HepG2 (cell line): ENCODE results near the gene DAPK1. TPM values are rescaled to one million over a fixed set of nuclear protein-coding genes. Genes with fewer than 3 reads are reported as not detected.

Experiments
- ATAC-seq: fragments of 200-7000 bp; cut with Tn5 transposase; 3 replicates; pipeline ENCODE4 v1.9.1; 2020; ENCODE audit warnings: mild to moderate bottlenecking, moderate library complexity
- BruUV-seq: library from RNA; stranded (reverse); fragments of 400-500 nt; replicated peaks from 2 replicates; lab custom pipeline; 2021; lab: Mats Ljungman, UMichigan
- CTCF ChIA-PET: fragments of 300-600 bp; formaldehyde crosslinking; extraction: SDS; loops from one replicate; lab custom pipeline; 2021; ENCODE audit warnings: low total read pairs, inconsistent platforms, low intra/inter-chr PET ratio; lab: Yijun Ruan, JAX
- POLR2A ChIA-PET: fragments of 350-600 bp; sonication (Branson Sonifier 250); formaldehyde crosslinking; loops from one replicate; lab custom pipeline; 2020; ENCODE audit warnings: antibody characterized with exemption, inconsistent platforms; lab: Yijun Ruan, JAX
- DNase-seq: peaks from one replicate; pipeline ENCODE4 v3.0.0-alpha.2; 2015; ENCODE audit warnings: low spot score
- FAIRE-seq: peaks from 3 replicates; lab custom pipeline; 2011; peaks lifted over from hg19 to GRCh38; lab: Jason Lieb, UNC
- H2AFZ ChIP-seq: one replicate; pipeline ENCODE4 v1.6.1; 2011; ENCODE audit warnings: low read length, inconsistent platforms
- H3K27ac ChIP-seq: fragments of 300-600 bp; 3 replicates; pipeline ENCODE4 v1.8.0; 2011; ENCODE audit warnings: mixed run types, mild to moderate bottlenecking, mixed read lengths, low read length, inconsistent platforms; ENCODE audit not compliant: insufficient read depth; ENCODE audit errors: extremely low read length
- H3K27me3 ChIP-seq, 2 experiments: fragments of 200-600 bp in 1 of 2; 2 replicates in 1 of 2; 3 replicates in 1 of 2; pipeline versions ENCODE4 v1.6.0 to v1.8.0; 2011; ENCODE audit warnings: low read length in 2 of 2, mild to moderate bottlenecking in 2 of 2, moderate library complexity in 2 of 2, inconsistent platforms in 1 of 2; ENCODE audit not compliant: insufficient read depth in 2 of 2, control insufficient read depth in 1 of 2
- H3K36me3 ChIP-seq, 2 experiments: fragments of 200-600 bp in 1 of 2; replicated peaks in 1 of 2; 2 replicates in 1 of 2; 3 replicates in 1 of 2; pipeline versions ENCODE4 v1.5.1 to v1.8.0; 2011; ENCODE audit warnings: low read length in 2 of 2, inconsistent platforms in 1 of 2; ENCODE audit not compliant: insufficient read depth in 2 of 2, control insufficient read depth in 1 of 2
- H3K4me1 ChIP-seq: 2 replicates; pipeline ENCODE4 v1.5.1; 2012; ENCODE audit warnings: low read length, inconsistent platforms; ENCODE audit not compliant: insufficient read depth
- H3K4me2 ChIP-seq: 2 replicates; pipeline ENCODE4 v1.6.0; 2011; ENCODE audit warnings: low read depth, low read length, inconsistent platforms
- H3K4me3 ChIP-seq, 3 experiments: fragments of 200-600 bp in 1 of 3; sonication (generic), shearing (Covaris generic) in 1 of 3; replicated peaks in 1 of 3; 2 replicates each; pipeline ENCODE4 v1.5.1; 2011 to 2016; ENCODE audit warnings: low read length in 3 of 3, inconsistent platforms in 2 of 3, low read depth in 2 of 3, mild to moderate bottlenecking in 2 of 3, control low read depth in 1 of 3, mixed read lengths in 1 of 3; ENCODE audit not compliant: insufficient read depth in 1 of 3
- H3K79me2 ChIP-seq: one replicate; pipeline ENCODE4 v1.6.1; 2011; ENCODE audit warnings: low read length, inconsistent platforms; ENCODE audit not compliant: insufficient read depth
- H3K9ac ChIP-seq: 2 replicates; pipeline ENCODE4 v1.6.0; 2011; ENCODE audit warnings: mild to moderate bottlenecking, low read depth, low read length, inconsistent platforms; ENCODE audit not compliant: insufficient read depth
- H3K9me3 ChIP-seq: 2 replicates; pipeline ENCODE4 v1.5.1; 2012; ENCODE audit warnings: mild to moderate bottlenecking, low read length
- H4K20me1 ChIP-seq: 2 replicates; pipeline ENCODE4 v1.6.0; 2011; ENCODE audit warnings: inconsistent platforms, mild to moderate bottlenecking, low read length, moderate library complexity; ENCODE audit not compliant: insufficient read depth
- CENPX ChIP-seq: sonication (generic); formaldehyde crosslinking; IDR thresholded peaks from 2 replicates; pipeline ENCODE4 v1.9.0; 2021; ENCODE audit warnings: mild to moderate bottlenecking, missing genetic modification reagents, moderate library complexity
- FOSL1 ChIP-seq: sonication (generic); formaldehyde crosslinking; IDR thresholded peaks from 2 replicates; pipeline ENCODE4 v1.9.0; 2021; ENCODE audit warnings: missing genetic modification reagents, borderline replicate concordance
- FOSL2 ChIP-seq: sonication (generic); formaldehyde crosslinking; IDR thresholded peaks from 2 replicates; pipeline ENCODE4 v1.4.0; 2020; ENCODE audit warnings: missing genetic modification reagents
- JUNB ChIP-seq: sonication (generic); formaldehyde crosslinking; IDR thresholded peaks from 2 replicates; pipeline ENCODE4 v1.8.0; 2022; ENCODE audit warnings: missing genetic modification reagents, mild to moderate bottlenecking, borderline replicate concordance
- PITX1 ChIP-seq: sonication (generic); formaldehyde crosslinking; IDR thresholded peaks from 2 replicates; pipeline ENCODE4 v1.5.1; 2020; ENCODE audit warnings: mild to moderate bottlenecking, missing genetic modification reagents
- POGZ ChIP-seq: sonication (generic); formaldehyde crosslinking; IDR thresholded peaks from 2 replicates; pipeline ENCODE4 v1.4.0; 2020; ENCODE audit warnings: mild to moderate bottlenecking, missing genetic modification reagents
- PPARG ChIP-seq: conservative IDR thresholded peaks from 2 replicates; pipeline ENCODE4 v1.6.1; 2016; ENCODE audit warnings: missing biosample characterization, missing genetic modification reagents
- RXRA ChIP-seq: sonication (generic); formaldehyde crosslinking; IDR thresholded peaks from 2 replicates; pipeline ENCODE4 v1.5.1; 2020; ENCODE audit warnings: missing genetic modification reagents
- ZBTB38 ChIP-seq: sonication (generic); formaldehyde crosslinking; IDR thresholded peaks from 2 replicates; pipeline ENCODE4 v1.5.1; 2020; ENCODE audit warnings: mild to moderate bottlenecking, missing genetic modification reagents
- ZFX ChIP-seq: sonication (generic); formaldehyde crosslinking; IDR thresholded peaks from 2 replicates; pipeline ENCODE4 v1.4.0; 2020; ENCODE audit warnings: mild to moderate bottlenecking, low read depth, missing genetic modification reagents, moderate library complexity
- WGBS: methylation state at CpG from one replicate; pipeline ENCODE4 v1.1.6; 2017; ENCODE audit warnings: low lambda C conversion rate; 5-methylcytosine and 5-hydroxymethylcytosine counted together
- in situ Hi-C: cut with HindIII; loops from 2 replicates; pipeline ENCODE4 v1.10.0; 2017; ENCODE audit warnings: low pct_unique_long_range_greater_than_20kb; ENCODE audit not compliant: extremely low pct_ligation_motif_present
- intact Hi-C: fragments of 100-400 bp; cut with micrococcal nuclease; formaldehyde crosslinking; loops from one replicate; pipeline ENCODE4 v1.10.0; 2022; ENCODE audit not compliant: unreplicated experiment
- polyA plus RNA-seq, 8 experiments: library from polyadenylated mRNA; depleted of rRNA in 3 of 8; stranded (reverse) in 7 of 8; unstranded in 1 of 8; fragments of >200 nt; fragmentation: Illumina TruSeq in 4 of 8; extraction: Trizol in 4 of 8; gene quantifications; 2 replicates each; pipeline versions ENCODE4 v1.2.1 to v1.2.3, GENCODE V29; 2011 to 2016; ENCODE audit warnings: low read depth in 4 of 8, missing spikeins in 1 of 8, mixed read lengths in 1 of 8; ENCODE audit not compliant: insufficient read depth in 1 of 8
- total RNA-seq, 5 experiments: library from RNA; depleted of rRNA; stranded (reverse); fragments of >200 nt; fragmentation: Illumina TruSeq; extraction: Trizol; gene quantifications; 2 replicates each; pipeline ENCODE4 v1.2.3, GENCODE V29; 2016; ENCODE audit warnings: low read depth in 1 of 5
- TF ChIP-seq, protein P1 (sequence below): sonication (generic); formaldehyde crosslinking; IDR thresholded peaks from 2 replicates; pipeline ENCODE4 v1.5.1; 2020; ENCODE audit warnings: missing genetic modification reagents, mild to moderate bottlenecking, borderline replicate concordance
- TF ChIP-seq, protein P2 (sequence below): IDR thresholded peaks from 2 replicates; pipeline ENCODE4 v1.4.0; 2020; ENCODE audit warnings: mild to moderate bottlenecking, missing genetic modification reagents
- TF ChIP-seq, protein P3 (sequence below): IDR thresholded peaks from 2 replicates; pipeline ENCODE4 v1.6.1; 2016; ENCODE audit warnings: low read depth

The DAPK1 gene
- total and polyA plus RNA-seq, 2 of the 13 experiments (the other 11 are each of a cell fraction or from before 2014, with no cell fraction given): 35.7 to 35.9 TPM

DNA sequence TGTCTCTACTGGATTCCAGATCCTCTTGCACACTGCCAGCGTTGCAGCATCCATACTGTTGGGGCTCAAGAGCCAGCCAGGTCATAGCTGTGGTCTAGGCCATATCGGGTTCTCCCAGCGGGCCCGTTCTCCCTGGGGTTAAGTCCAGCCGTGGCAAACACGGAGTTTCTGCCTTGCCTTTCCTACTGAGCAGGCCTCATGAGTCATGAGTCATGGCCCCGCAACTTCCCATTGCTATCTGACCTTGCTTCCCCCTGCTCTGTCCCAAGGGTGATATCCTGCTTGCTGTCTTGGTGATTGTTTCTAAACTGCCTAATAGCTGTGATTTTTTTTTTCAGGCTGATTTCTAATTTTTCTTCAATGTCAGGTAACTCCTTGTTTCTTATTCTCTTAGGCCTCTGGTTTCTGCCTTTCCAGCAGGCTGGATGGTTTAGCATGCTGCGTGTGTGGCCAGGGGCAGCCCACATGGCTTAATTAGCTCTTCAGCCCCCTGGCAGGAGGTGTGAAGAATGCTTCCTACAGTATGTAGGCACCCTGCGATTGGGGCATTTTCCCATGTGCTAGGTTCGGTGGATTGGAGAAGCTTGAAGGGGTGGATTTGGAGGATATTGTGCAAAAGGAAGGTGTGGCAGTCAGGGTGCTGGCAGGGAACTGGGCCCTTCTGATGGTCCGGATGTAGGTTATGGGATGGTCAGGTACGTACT, 18.7 kb downstream of the DAPK1 start:
- 84% methylated on average over 12 of the region's 12 CpGs for WGBS
- Histone ChIP-seq H4K20me1 (no peaks in the 10 kb centered on the region), H3K4me2 (no peak overlapping the region), H3K9ac (no peak overlapping the region), H2AFZ (no peak overlapping the region), H3K36me3 (no peaks in the 10 kb centered on the region; a peak in 1 of 5 replicates), H3K4me3 (no peak overlapping the region), H3K27ac (no peak overlapping the region), H3K27me3 (no peaks in the 10 kb centered on the region), H3K79me2 (peaks cover 14% of the 10 kb centered on the region), H3K4me1 (peaks cover 46% of the 10 kb centered on the region), H3K9me3 (no peaks in the 10 kb centered on the region)
- in situ Hi-C loops: no loop called here
- intact Hi-C loops: no loop called here
- ChIA-PET POLR2A (interaction anchor here (1.0 to 2.2 kb wide), 3 partner anchors 10 to 53 kb away, joined by 3 to 6 read pairs (median 5); no protein-coding TSS in a partner anchor), CTCF (no interaction called here)
- no TSS peak for BruUV-seq
- ATAC-seq (peak; percentile 78), DNase-seq (peak; percentile 41), FAIRE-seq (no peak)
- TF ChIP-seq, protein P1, sequence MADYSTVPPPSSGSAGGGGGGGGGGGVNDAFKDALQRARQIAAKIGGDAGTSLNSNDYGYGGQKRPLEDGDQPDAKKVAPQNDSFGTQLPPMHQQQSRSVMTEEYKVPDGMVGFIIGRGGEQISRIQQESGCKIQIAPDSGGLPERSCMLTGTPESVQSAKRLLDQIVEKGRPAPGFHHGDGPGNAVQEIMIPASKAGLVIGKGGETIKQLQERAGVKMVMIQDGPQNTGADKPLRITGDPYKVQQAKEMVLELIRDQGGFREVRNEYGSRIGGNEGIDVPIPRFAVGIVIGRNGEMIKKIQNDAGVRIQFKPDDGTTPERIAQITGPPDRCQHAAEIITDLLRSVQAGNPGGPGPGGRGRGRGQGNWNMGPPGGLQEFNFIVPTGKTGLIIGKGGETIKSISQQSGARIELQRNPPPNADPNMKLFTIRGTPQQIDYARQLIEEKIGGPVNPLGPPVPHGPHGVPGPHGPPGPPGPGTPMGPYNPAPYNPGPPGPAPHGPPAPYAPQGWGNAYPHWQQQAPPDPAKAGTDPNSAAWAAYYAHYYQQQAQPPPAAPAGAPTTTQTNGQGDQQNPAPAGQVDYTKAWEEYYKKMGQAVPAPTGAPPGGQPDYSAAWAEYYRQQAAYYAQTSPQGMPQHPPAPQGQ: no peak
- TF ChIP-seq FOSL2: peak; percentile 91
- TF ChIP-seq POGZ (CRISPR knock-in tag): 0 out of 2 replicates have a peak, but pooled peaks have one; percentile 33
- no peak for TF ChIP-seq PITX1
- TF ChIP-seq FOSL1 (CRISPR knock-in tag): 0 out of 2 replicates have a peak, but pooled peaks have one; percentile 19
- TF ChIP-seq CENPX: no peak
- TF ChIP-seq, protein P2, sequence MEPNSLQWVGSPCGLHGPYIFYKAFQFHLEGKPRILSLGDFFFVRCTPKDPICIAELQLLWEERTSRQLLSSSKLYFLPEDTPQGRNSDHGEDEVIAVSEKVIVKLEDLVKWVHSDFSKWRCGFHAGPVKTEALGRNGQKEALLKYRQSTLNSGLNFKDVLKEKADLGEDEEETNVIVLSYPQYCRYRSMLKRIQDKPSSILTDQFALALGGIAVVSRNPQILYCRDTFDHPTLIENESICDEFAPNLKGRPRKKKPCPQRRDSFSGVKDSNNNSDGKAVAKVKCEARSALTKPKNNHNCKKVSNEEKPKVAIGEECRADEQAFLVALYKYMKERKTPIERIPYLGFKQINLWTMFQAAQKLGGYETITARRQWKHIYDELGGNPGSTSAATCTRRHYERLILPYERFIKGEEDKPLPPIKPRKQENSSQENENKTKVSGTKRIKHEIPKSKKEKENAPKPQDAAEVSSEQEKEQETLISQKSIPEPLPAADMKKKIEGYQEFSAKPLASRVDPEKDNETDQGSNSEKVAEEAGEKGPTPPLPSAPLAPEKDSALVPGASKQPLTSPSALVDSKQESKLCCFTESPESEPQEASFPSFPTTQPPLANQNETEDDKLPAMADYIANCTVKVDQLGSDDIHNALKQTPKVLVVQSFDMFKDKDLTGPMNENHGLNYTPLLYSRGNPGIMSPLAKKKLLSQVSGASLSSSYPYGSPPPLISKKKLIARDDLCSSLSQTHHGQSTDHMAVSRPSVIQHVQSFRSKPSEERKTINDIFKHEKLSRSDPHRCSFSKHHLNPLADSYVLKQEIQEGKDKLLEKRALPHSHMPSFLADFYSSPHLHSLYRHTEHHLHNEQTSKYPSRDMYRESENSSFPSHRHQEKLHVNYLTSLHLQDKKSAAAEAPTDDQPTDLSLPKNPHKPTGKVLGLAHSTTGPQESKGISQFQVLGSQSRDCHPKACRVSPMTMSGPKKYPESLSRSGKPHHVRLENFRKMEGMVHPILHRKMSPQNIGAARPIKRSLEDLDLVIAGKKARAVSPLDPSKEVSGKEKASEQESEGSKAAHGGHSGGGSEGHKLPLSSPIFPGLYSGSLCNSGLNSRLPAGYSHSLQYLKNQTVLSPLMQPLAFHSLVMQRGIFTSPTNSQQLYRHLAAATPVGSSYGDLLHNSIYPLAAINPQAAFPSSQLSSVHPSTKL (CRISPR knock-in tag): peak; percentile 13; the same call in 1 of the 2 replicates
- TF ChIP-seq, protein P3, sequence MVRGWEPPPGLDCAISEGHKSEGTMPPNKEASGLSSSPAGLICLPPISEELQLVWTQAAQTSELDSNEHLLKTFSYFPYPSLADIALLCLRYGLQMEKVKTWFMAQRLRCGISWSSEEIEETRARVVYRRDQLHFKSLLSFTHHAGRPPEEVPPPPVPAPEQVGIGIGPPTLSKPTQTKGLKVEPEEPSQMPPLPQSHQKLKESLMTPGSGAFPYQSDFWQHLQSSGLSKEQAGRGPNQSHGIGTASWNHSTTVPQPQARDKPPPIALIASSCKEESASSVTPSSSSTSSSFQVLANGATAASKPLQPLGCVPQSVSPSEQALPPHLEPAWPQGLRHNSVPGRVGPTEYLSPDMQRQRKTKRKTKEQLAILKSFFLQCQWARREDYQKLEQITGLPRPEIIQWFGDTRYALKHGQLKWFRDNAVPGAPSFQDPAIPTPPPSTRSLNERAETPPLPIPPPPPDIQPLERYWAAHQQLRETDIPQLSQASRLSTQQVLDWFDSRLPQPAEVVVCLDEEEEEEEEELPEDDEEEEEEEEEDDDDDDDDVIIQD: 0 out of 2 replicates have a peak, but pooled peaks have one; percentile 38
- TF ChIP-seq JUNB: no peak
- peak; percentile 42; the same call in 1 of the 2 replicates for TF ChIP-seq ZFX
- no peak for TF ChIP-seq PPARG (CRISPR knock-in tag)
- TF ChIP-seq ZBTB38 (CRISPR knock-in tag): peak; percentile 40; the same call in 1 of the 2 replicates
- TF ChIP-seq RXRA (CRISPR knock-in tag): peak; percentile 40; the same call in 1 of the 2 replicates
